HG02571 (cell line): ENCODE measurements around the gene RAB8B.
A peak's percentile ranks its signal among the peaks of the same experiment; 100 is the strongest.

Experiments used
- ATAC-seq: cut with Tn5 transposase; IDR thresholded peaks from one replicate; pipeline ENCODE4 v1.9.1; 2021; ENCODE audit warnings: mild to moderate bottlenecking, moderate library complexity; ENCODE audit not compliant: unreplicated experiment

Gene RAB8B

GRCh38 chr15:63188926-63189871 lies at the start of gene RAB8B:
Gene RAB8B, plus strand, starts transcription at chr15:63189606. Its CDS starts 19 bp downstream, at chr15:63189625.
- ATAC-seq = peak; percentile 82

GRCh38 chr15:63140936-63141335 lies 48.5 kb upstream of the RAB8B start:
- no peak for ATAC-seq

GRCh38 chr15:63145426-63145825 lies 44.0 kb upstream of the RAB8B start:
- ATAC-seq = no peak

- no peak for ATAC-seq
These were observed 42.7 kb upstream of the RAB8B start for GRCh38 chr15:63146684-63147083.

GRCh38 chr15:63151665-63152064 lies 37.7 kb upstream of the RAB8B start:
- no peak for ATAC-seq

GRCh38 chr15:63155486-63155885 lies 33.9 kb upstream of the RAB8B start:
- ATAC-seq = no peak

GRCh38 chr15:63156086-63156710 lies 33.2 kb upstream of the RAB8B start:
- ATAC-seq = no peak

DNA sequence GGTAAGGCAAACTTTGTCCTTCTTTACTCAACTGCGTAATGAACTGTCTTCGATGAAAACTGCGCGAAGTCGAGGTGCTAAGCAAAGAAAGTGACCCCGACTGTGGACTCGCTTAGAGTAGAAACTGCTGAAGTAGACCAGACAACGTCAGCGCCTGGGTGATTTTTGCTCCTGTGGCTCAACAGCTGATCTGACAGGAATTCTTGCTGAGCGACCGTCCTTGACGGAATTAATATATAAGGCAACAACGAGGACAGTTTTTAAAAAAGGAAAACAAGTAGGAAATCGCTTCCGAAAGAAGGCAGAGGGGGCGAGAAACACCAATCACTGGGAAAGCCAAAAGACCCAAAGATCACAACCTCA lies 32.7 kb upstream of the RAB8B start:
- ATAC-seq = no peak

GRCh38 chr15:63157118-63157843 lies 32.1 kb upstream of the RAB8B start, which contains the start of gene RPS27L:
Gene RPS27L, minus strand, starts transcription at chr15:63157477. Its CDS starts 72 bp downstream, at chr15:63157405.
- ATAC-seq = peak; percentile 80

DNA sequence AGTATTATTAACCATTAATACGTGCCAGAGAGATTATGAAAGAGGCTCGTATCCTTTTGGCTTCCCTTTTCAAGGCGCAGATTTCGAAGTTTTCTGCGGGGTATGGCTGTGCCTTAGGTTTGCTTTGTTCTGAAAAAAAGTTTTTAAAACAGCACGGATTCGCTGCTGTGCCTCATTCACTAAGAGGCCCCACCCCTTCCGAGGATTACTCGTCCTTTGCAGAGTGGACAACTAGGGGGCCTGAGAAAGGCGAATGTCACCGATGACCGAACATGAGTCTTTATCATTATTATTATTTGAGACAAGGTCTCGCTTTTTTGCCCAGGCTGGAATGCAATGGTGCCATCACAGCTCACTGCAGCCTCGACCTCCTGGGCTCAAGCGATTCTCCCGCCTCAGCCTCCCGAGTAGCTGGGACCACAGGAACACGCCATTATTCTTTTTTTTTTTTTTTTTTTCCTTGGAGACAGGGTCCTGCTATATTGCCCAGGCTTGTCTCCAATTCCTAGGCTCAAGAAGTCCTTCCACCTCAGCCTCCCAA lies 31.4 kb upstream of the RAB8B start:
- peak; percentile 20 for ATAC-seq

DNA sequence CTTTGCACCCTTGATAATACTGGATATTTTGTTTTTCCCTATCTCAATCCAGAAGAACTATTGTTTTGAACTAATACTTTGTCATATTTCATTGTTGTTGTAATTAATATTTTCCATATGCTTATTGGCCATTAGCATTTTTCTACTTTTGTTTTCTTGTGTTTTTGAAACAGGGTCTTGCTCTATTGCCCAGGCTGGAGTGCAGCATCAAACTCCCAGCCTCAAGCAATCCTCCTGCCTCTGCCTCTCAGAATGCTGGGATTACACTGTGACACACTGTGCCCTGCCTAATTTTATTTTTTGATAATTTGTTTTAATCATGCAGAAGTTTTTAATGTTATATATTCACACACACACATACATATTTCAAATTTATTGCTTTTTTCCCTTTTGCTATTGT lies 28.8 kb upstream of the RAB8B start:
- ATAC-seq = no peak

DNA sequence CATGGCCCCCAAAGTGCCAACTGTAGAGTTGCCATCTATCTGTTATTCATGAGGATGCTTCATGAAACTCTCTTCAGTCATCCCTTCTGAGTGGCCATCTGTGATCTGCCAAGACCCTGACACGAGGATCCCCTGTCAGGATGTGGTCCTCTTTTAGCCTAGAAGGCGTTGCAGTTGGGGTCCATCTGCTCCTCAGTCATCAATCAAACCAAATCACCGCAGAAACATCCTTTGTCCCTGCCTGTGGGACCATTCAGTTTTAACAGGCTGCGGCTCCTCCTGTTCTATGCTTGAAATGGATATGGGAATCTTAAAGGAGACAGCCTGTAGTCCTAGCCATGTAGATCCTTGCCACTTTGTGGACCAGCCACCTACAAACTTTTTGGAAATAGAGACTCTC lies 26.2 kb upstream of the RAB8B start:
- no peak for ATAC-seq

- no peak for ATAC-seq
These were observed 24.1 kb upstream of the RAB8B start for GRCh38 chr15:63165166-63165859.

GRCh38 chr15:63166219-63166618 lies 23.2 kb upstream of the RAB8B start:
- no peak for ATAC-seq

DNA sequence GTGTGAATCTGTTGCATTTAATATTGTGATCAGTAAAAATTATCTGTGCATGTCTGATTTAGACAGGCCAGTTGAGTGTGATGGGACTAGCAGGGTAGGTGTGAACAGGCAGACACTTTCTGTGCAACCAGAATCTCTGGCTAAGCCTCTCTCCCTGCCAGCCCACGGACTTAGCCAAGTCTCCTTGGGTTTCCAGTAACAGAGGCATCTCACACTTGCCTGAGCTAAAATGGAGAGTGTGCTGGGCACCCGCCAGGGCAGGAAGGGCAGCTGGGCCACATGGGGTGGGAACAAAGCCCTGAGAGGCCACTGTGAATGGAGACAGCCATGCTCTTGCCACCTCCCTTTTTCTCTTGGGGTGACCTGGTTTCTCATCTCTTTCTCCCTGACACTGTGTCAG lies 19.6 kb upstream of the RAB8B start:
- no peak for ATAC-seq

- ATAC-seq = no peak
These were observed 17.0 kb upstream of the RAB8B start for GRCh38 chr15:63172376-63172775.

DNA sequence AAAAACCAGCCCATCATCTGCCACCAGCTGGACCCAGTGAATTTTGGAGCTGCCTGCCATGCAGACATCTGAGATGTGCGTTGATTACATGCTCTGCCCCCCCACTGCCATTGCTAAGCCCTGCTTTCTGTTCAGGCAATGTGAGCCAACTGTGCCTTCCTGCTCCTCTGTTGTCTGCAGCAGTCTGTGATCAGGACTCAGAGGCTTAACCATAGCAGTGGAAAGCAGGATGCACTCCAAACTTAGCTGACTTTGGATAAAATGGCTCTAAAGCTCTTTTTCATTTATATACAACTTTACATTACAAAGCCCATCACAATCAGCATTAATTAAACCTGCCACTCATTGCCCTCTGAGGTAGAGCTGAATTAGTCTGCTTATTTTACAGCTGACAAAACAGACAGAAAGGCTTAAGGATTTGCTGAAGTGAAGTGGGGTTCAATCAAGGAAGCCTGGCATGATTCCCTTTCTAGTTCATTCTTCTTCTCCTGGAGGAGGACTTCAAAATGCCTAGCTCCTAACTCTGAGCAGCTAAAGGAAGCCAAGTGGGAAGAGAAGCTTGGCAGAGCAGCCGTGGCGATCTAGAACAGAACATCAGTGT lies 16.5 kb upstream of the RAB8B start:
- ATAC-seq = no peak

DNA sequence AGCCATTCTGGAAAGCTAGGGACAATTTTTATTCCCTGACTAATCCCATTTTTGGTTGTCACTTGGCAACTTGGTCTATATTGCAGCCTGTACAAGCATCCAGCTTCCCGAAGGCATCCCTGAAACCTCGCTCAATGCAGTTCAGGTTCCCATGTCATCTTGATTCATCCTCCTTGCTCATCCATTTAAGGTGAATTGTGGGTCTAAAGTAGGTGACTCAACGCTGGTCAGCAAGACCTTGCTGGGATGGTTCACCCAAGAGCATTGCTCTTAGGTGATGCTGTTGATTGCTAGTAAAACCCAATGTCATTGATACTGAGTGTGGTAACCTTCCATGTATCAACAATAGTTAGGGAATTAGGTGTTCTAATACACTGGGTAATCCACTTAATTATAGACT lies 13.1 kb upstream of the RAB8B start:
- ATAC-seq = no peak

DNA sequence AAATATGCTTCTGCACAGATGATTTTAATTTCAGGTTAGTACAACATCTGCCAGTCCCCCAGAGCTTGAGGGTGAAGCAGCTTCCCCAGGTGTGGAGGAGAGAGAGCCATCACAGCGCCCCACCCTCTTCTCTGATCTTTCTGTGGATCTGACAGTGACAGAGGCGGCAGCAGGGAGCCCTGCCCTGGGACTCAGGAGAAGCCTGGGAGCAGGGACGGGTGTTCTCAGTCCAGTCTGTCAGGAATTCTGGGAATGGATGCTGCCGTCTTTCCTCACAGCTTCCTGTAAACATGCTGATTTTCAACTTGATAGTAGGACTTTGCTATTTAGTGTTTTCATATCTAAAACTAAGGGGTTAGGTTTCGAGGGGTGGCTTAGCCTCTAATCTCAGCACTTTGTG lies 11.4 kb upstream of the RAB8B start:
- no peak for ATAC-seq

DNA sequence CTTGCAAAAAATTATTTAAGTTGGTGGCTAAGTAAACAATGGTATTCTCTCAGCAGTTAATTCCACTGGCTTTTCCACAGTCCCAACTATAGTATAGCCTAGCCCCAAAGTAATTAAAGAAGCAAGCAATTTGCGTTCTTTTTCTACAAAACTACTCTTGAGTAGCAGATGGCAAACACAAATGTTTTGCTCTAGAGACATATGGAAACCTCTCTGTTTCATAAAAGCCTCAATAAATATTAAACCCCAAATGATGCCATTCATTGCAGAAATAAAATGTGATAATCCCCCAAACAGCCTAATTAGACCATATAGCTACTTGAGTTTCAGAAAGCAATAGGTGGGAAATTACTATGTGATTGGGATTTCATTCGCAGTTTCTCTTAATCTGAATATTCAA lies 8.7 kb upstream of the RAB8B start:
- no peak for ATAC-seq
